Fibroblast of lung (primary cell): ENCODE results near the gene CATSPERE. TPM values are rescaled to one million over a fixed set of nuclear protein-coding genes. Genes with fewer than 3 reads are reported as not detected.
"Not testable (repeated sequence)": the region's sequence is repeated elsewhere in the genome, so short reads cannot be mapped to it uniquely, and the experiment has no call there.

ENCODE experiments used
- DNase-seq, 2 donors: peaks; one replicate each; pipeline versions ENCODE4 v3.0.0 to v3.0.0-alpha.2; 2010; ENCODE audit warnings: low read depth in 2 of 2
- H2AFZ ChIP-seq: 2 replicates; pipeline ENCODE4 v1.5.1; 2012; ENCODE audit warnings: low read length, control low read depth, inconsistent platforms
- H3K27ac ChIP-seq: 2 replicates; pipeline ENCODE4 v1.5.1; 2011; ENCODE audit warnings: low read length, control low read depth; ENCODE audit not compliant: insufficient read depth
- H3K27me3 ChIP-seq: 2 replicates; pipeline ENCODE4 v1.5.1; 2011; ENCODE audit warnings: mild to moderate bottlenecking, low read length; ENCODE audit not compliant: control insufficient read depth, insufficient read depth
- H3K36me3 ChIP-seq: 2 replicates; pipeline ENCODE4 v1.5.1; 2011; ENCODE audit warnings: low read length; ENCODE audit not compliant: control insufficient read depth, insufficient read depth
- H3K4me1 ChIP-seq: 2 replicates; pipeline ENCODE4 v1.5.1; 2011; ENCODE audit warnings: low read length; ENCODE audit not compliant: control insufficient read depth, insufficient read depth; ENCODE audit errors: extremely low read depth
- H3K4me2 ChIP-seq: 2 replicates; pipeline ENCODE4 v1.5.1; 2011; ENCODE audit warnings: low read length, control low read depth; ENCODE audit not compliant: insufficient read depth; ENCODE audit errors: extremely low read depth
- H3K4me3 ChIP-seq, 4 experiments: fragments of 200-600 bp in 1 of 4; sonication (generic) in 1 of 4; replicated peaks in 1 of 4; 2 replicates each; pipeline ENCODE4 v1.5.1; 2011 to 2016; ENCODE audit warnings: low read length in 4 of 4, low read depth in 3 of 4, mild to moderate bottlenecking in 3 of 4, control low read depth in 2 of 4, inconsistent platforms in 1 of 4, mixed read lengths in 1 of 4; ENCODE audit not compliant: insufficient read depth in 1 of 4; ENCODE audit errors: control extremely low read depth in 1 of 4
- H3K79me2 ChIP-seq: 2 replicates; pipeline ENCODE4 v1.5.1; 2012; ENCODE audit warnings: mild to moderate bottlenecking, low read length, inconsistent platforms; ENCODE audit not compliant: control insufficient read depth, insufficient read depth
- H3K9ac ChIP-seq: 2 replicates; pipeline ENCODE4 v1.5.1; 2011; ENCODE audit warnings: mild to moderate bottlenecking, low read length, control low read depth; ENCODE audit not compliant: insufficient read depth
- H3K9me3 ChIP-seq: 2 replicates; pipeline ENCODE4 v1.5.1; 2012; ENCODE audit warnings: low read depth, low read length; ENCODE audit not compliant: control insufficient read depth, insufficient read depth
- H4K20me1 ChIP-seq: 2 replicates; pipeline ENCODE4 v1.5.1; 2011; ENCODE audit warnings: low read length; ENCODE audit not compliant: control insufficient read depth, insufficient read depth; ENCODE audit errors: extremely low read depth
- EZH2 ChIP-seq: IDR thresholded peaks from 2 replicates; pipeline ENCODE4 v1.5.1; 2012; ENCODE audit warnings: low read length, control low read depth, mild to moderate bottlenecking; ENCODE audit errors: missing control alignments
- polyA plus RNA-seq, 2 donors: library from polyadenylated mRNA; depleted of rRNA in 1 of 2; stranded (reverse) in 1 of 2; unstranded in 1 of 2; fragments of >200 nt; gene quantifications; 2 replicates each; pipeline ENCODE4 v1.2.1, GENCODE V29; 2011 to 2012; ENCODE audit warnings: missing spikeins in 1 of 2
- total RNA-seq: library from RNA; depleted of rRNA; stranded (reverse); fragments of >200 nt; gene quantifications from 2 replicates; pipeline ENCODE4 v1.2.1, GENCODE V29; 2014
- TF ChIP-seq, protein P1 (sequence below), 2 donors: IDR thresholded peaks in 1 of 2; conservative IDR thresholded peaks in 1 of 2; 1 replicate in 1 of 2; 2 replicates in 1 of 2; pipeline ENCODE4 v1.5.1; 2011 to 2012; ENCODE audit warnings: low read length in 2 of 2, control low read depth in 1 of 2, inconsistent platforms in 1 of 2, low read depth in 1 of 2, mild to moderate bottlenecking in 1 of 2

CATSPERE gene
- total and polyA plus RNA-seq, 2 donors (not counting 1 experiment from before 2014, with no cell fraction given): 0.59 to 0.99 TPM

DNA sequence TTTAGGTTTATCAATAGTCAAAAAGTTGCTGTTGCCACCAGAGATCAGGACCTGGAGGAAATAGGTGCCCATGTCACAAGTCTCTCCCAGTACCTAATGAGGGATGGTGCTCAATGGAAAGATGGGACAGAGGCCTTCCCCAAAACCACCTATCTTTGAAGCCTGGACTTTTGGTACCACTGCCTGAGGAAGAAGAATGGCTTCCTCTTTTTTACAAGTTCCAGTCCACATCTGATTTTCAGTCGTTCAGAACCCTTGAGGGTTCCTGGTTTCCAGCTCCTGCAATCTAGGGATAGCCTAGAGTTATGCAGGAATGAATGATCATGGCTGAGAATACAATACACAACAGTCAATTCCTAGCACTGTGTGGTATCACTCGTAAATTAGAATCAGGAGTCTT is 5.7 kb downstream of the CATSPERE start:
- Histone ChIP-seq H4K20me1 (no peaks in the 10 kb centered on the region), H3K79me2 (no peaks in the 10 kb centered on the region), H2AFZ (no peak overlapping the region), H3K4me1 (no peaks in the 10 kb centered on the region), H3K4me3 (no peak overlapping the region), H3K36me3 (no peaks in the 10 kb centered on the region), H3K9me3 (no peaks in the 10 kb centered on the region), H3K9ac (no peak overlapping the region), H3K4me2 (no peak overlapping the region), H3K27ac (no peak overlapping the region), H3K27me3 (no peaks in the 10 kb centered on the region)
- DNase-seq: no peak
- TF ChIP-seq, protein P1, sequence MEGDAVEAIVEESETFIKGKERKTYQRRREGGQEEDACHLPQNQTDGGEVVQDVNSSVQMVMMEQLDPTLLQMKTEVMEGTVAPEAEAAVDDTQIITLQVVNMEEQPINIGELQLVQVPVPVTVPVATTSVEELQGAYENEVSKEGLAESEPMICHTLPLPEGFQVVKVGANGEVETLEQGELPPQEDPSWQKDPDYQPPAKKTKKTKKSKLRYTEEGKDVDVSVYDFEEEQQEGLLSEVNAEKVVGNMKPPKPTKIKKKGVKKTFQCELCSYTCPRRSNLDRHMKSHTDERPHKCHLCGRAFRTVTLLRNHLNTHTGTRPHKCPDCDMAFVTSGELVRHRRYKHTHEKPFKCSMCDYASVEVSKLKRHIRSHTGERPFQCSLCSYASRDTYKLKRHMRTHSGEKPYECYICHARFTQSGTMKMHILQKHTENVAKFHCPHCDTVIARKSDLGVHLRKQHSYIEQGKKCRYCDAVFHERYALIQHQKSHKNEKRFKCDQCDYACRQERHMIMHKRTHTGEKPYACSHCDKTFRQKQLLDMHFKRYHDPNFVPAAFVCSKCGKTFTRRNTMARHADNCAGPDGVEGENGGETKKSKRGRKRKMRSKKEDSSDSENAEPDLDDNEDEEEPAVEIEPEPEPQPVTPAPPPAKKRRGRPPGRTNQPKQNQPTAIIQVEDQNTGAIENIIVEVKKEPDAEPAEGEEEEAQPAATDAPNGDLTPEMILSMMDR (conservative IDR thresholded peaks at IDR 0.05 in 1 of 2, IDR thresholded peaks at IDR 0.05 in 1 of 2; ENCODE audit: low read depth in 1 of 2, low read length in 2 of 2): no peak
- no peak for TF ChIP-seq EZH2

DNA sequence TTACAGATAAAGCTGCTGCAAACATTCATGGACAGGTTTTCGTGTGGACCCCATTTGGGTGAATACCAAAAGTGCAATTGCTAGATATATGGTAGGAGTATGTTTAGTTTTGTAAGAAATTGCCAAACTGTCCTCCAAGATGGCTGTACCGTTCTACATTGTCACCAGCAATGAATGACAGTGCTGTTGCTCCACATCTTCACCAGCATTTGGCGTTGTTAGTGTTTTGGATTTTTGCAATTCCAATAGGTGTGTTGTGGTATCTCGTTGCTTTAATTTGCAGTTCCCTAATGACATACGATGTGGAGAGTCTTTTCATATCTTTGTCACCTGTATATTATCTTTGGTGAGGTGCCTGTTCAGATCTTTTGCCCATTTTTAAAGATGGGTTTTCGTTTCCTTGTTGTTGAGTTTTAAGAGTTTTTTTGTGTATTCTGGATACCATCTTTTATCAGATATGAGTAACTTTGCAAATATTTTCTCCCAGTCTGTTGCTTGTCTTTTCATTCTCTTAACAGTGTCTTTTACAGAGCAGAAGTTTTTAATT is 12.1 kb downstream of the CATSPERE start:
- no peaks in the 10 kb centered on the region for H3K9me3 ChIP-seq
- H3K4me2 ChIP-seq: no peak overlapping the region
- TF ChIP-seq, protein P1 (conservative IDR thresholded peaks at IDR 0.05 in 1 of 2, IDR thresholded peaks at IDR 0.05 in 1 of 2; ENCODE audit: low read depth in 1 of 2, low read length in 2 of 2): no peak
- H4K20me1 ChIP-seq: no peaks in the 10 kb centered on the region
- H3K4me3 ChIP-seq: no peak overlapping the region
- H3K79me2 ChIP-seq: no peaks in the 10 kb centered on the region
- H3K27me3 ChIP-seq: no peaks in the 10 kb centered on the region
- no peak overlapping the region for H3K27ac ChIP-seq
- H2AFZ ChIP-seq: no peak overlapping the region
- H3K4me1 ChIP-seq: no peaks in the 10 kb centered on the region
- no peaks in the 10 kb centered on the region for H3K36me3 ChIP-seq
- H3K9ac ChIP-seq: no peak overlapping the region
- no peak for DNase-seq

DNA sequence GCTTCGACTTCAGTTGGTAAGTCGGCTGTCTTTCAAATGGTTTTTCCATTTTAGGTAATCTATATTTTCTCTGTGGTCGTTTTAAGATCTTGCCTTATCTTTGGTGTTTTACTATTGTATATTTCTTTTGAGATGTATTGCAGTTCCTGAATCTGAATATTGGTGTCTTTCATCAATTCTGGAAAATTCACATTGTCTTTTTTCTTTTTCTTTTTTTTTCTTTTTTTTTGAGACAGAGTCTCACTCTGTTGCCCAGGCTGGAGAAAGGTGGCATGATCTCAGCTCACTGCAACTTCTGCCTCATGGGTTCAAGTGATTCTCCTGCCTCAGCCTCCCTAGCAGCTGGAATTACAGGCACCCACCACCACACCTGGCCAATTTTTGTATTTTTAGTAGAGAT is 23.9 kb downstream of the CATSPERE start:
- not testable (repeated sequence) for H3K27ac ChIP-seq, H3K79me2 ChIP-seq, H2AFZ ChIP-seq, H3K9me3 ChIP-seq, H3K9ac ChIP-seq, H3K4me3 ChIP-seq, H4K20me1 ChIP-seq, H3K27me3 ChIP-seq, DNase-seq, H3K36me3 ChIP-seq, H3K4me1 ChIP-seq, H3K4me2 ChIP-seq
